ENCODE measurements around the gene WDR76.

Gene WDR76

GRCh38 chr15:43881245-43881644 lies 54.4 kb downstream of the WDR76 start:
- H3K27ac ChIP-seq (ENCODE audit: insufficient read depth in 1 of 2, low read depth in 1 of 2, low read length in 2 of 2, poor library complexity in 1 of 2, severe bottlenecking in 2 of 2), result no peak overlapping the region
- H3K9me3 ChIP-seq (ENCODE audit: control extremely low read depth in 1 of 5, control insufficient read depth in 4 of 5, insufficient read depth in 2 of 5, low read depth in 1 of 5, low read length in 4 of 5), result no peaks in the 10 kb centered on the region
- H3K4me1 ChIP-seq (ENCODE audit: control extremely low read depth in 1 of 4, control insufficient read depth in 4 of 4, insufficient read depth in 4 of 4, low read length in 3 of 4), result no peaks in the 10 kb centered on the region
- 100% methylated on average over 2 of the region's 4 CpGs for WGBS (ENCODE audit: insufficient coverage)
- POLR2A ChIA-PET, result no interaction called here
- CTCF ChIA-PET, result interaction anchor here (1.0 to 1.9 kb wide), 3 partner anchors 9 to 547 kb away, joined by 3 to 5 read pairs (median 3); no protein-coding TSS in a partner anchor
- no peak overlapping the region for H3K4me3 ChIP-seq (ENCODE audit: control insufficient read depth in 1 of 7, extremely low read depth in 1 of 7, insufficient read depth in 4 of 7, low read depth in 2 of 7, low read length in 6 of 7)
- peaks cover 0 to 60% (median 9%) of the 10 kb centered on the region in 4 experiments for H3K36me3 ChIP-seq (ENCODE audit: control insufficient read depth in 4 of 4, insufficient read depth in 4 of 4, low read length in 3 of 4)
- DNase-seq, result no peak
- H3K27me3 ChIP-seq (replicated peaks in 2 of 5; ENCODE audit: control insufficient read depth in 4 of 5, insufficient read depth in 5 of 5, low read length in 4 of 5), result no peaks in the 10 kb centered on the region

- WGBS (ENCODE audit: insufficient coverage), result 92% methylated on average over 4 of the region's 7 CpGs
- Histone ChIP-seq H3K4me3 (ENCODE audit: control insufficient read depth in 1 of 7, extremely low read depth in 1 of 7, insufficient read depth in 4 of 7, low read depth in 2 of 7, low read length in 6 of 7) (no peak overlapping the region), H3K36me3 (ENCODE audit: control insufficient read depth in 4 of 4, insufficient read depth in 4 of 4, low read length in 3 of 4) (peaks cover 0 to 58% (median 10%) of the 10 kb centered on the region in 4 experiments), H3K27ac (ENCODE audit: insufficient read depth in 1 of 2, low read depth in 1 of 2, low read length in 2 of 2, poor library complexity in 1 of 2, severe bottlenecking in 2 of 2) (no peak overlapping the region), H3K9me3 (ENCODE audit: control extremely low read depth in 1 of 5, control insufficient read depth in 4 of 5, insufficient read depth in 2 of 5, low read depth in 1 of 5, low read length in 4 of 5) (no peaks in the 10 kb centered on the region), H3K4me1 (ENCODE audit: control extremely low read depth in 1 of 4, control insufficient read depth in 4 of 4, insufficient read depth in 4 of 4, low read length in 3 of 4) (no peaks in the 10 kb centered on the region), H3K27me3 (replicated peaks in 2 of 5; ENCODE audit: control insufficient read depth in 4 of 5, insufficient read depth in 5 of 5, low read length in 4 of 5) (no peaks in the 10 kb centered on the region)
- CTCF ChIA-PET, result interaction anchor here (1.0 to 1.9 kb wide), 3 partner anchors 9 to 547 kb away, joined by 3 to 5 read pairs (median 3); no protein-coding TSS in a partner anchor
- POLR2A ChIA-PET, result no interaction called here
- DNase-seq, result peak in 2 of 3 donors; percentile 4 to 13
Observed at GRCh38 chr15:43881944-43882343, 55.1 kb downstream of the WDR76 start.

GRCh38 chr15:43883571-43883970 lies 56.8 kb downstream of the WDR76 start:
- H3K27ac ChIP-seq (ENCODE audit: insufficient read depth in 1 of 2, low read depth in 1 of 2, low read length in 2 of 2, poor library complexity in 1 of 2, severe bottlenecking in 2 of 2), result no peak overlapping the region
- peaks cover 0 to 44% (median 9%) of the 10 kb centered on the region in 4 experiments for H3K36me3 ChIP-seq (ENCODE audit: control insufficient read depth in 4 of 4, insufficient read depth in 4 of 4, low read length in 3 of 4)
- H3K4me1 ChIP-seq (ENCODE audit: control extremely low read depth in 1 of 4, control insufficient read depth in 4 of 4, insufficient read depth in 4 of 4, low read length in 3 of 4), result no peaks in the 10 kb centered on the region
- no peak for DNase-seq
- WGBS (ENCODE audit: insufficient coverage), result 100% methylated on average over 3 of the region's 3 CpGs
- CTCF ChIA-PET, result interaction anchor here (1.1 to 1.4 kb wide), 2 partner anchors 15 to 336 kb away, joined by 3 read pairs; no protein-coding TSS in a partner anchor
- no peak overlapping the region for H3K4me3 ChIP-seq (ENCODE audit: control insufficient read depth in 1 of 7, extremely low read depth in 1 of 7, insufficient read depth in 4 of 7, low read depth in 2 of 7, low read length in 6 of 7)
- POLR2A ChIA-PET, result no interaction called here
- no peaks in the 10 kb centered on the region for H3K9me3 ChIP-seq (ENCODE audit: control extremely low read depth in 1 of 5, control insufficient read depth in 4 of 5, insufficient read depth in 2 of 5, low read depth in 1 of 5, low read length in 4 of 5)
- H3K27me3 ChIP-seq (replicated peaks in 2 of 5; ENCODE audit: control insufficient read depth in 4 of 5, insufficient read depth in 5 of 5, low read length in 4 of 5), result no peaks in the 10 kb centered on the region

GRCh38 chr15:43886558-43886957 lies 59.8 kb downstream of the WDR76 start:
- 98% methylated on average over 4 of the region's 4 CpGs for WGBS (ENCODE audit: insufficient coverage)
- Histone ChIP-seq H3K4me3 (ENCODE audit: control insufficient read depth in 1 of 7, extremely low read depth in 1 of 7, insufficient read depth in 4 of 7, low read depth in 2 of 7, low read length in 6 of 7) (no peak overlapping the region), H3K36me3 (ENCODE audit: control insufficient read depth in 4 of 4, insufficient read depth in 4 of 4, low read length in 3 of 4) (peaks cover 0 to 17% (median 3%) of the 10 kb centered on the region in 4 experiments), H3K27ac (ENCODE audit: insufficient read depth in 1 of 2, low read depth in 1 of 2, low read length in 2 of 2, poor library complexity in 1 of 2, severe bottlenecking in 2 of 2) (no peak overlapping the region), H3K4me1 (ENCODE audit: control extremely low read depth in 1 of 4, control insufficient read depth in 4 of 4, insufficient read depth in 4 of 4, low read length in 3 of 4) (no peaks in the 10 kb centered on the region), H3K9me3 (ENCODE audit: control extremely low read depth in 1 of 5, control insufficient read depth in 4 of 5, insufficient read depth in 2 of 5, low read depth in 1 of 5, low read length in 4 of 5) (no peaks in the 10 kb centered on the region), H3K27me3 (replicated peaks in 2 of 5; ENCODE audit: control insufficient read depth in 4 of 5, insufficient read depth in 5 of 5, low read length in 4 of 5) (no peaks in the 10 kb centered on the region)
- ChIA-PET CTCF (no interaction called here), POLR2A (no interaction called here)
- DNase-seq, result no peak

- no peaks in the 10 kb centered on the region for H3K27me3 ChIP-seq (replicated peaks in 2 of 5; ENCODE audit: control insufficient read depth in 4 of 5, insufficient read depth in 5 of 5, low read length in 4 of 5)
- H3K9me3 ChIP-seq (ENCODE audit: control extremely low read depth in 1 of 5, control insufficient read depth in 4 of 5, insufficient read depth in 2 of 5, low read depth in 1 of 5, low read length in 4 of 5), result no peaks in the 10 kb centered on the region
- no peak overlapping the region for H3K4me3 ChIP-seq (ENCODE audit: control insufficient read depth in 1 of 7, extremely low read depth in 1 of 7, insufficient read depth in 4 of 7, low read depth in 2 of 7, low read length in 6 of 7)
- no peaks in the 10 kb centered on the region for H3K4me1 ChIP-seq (ENCODE audit: control extremely low read depth in 1 of 4, control insufficient read depth in 4 of 4, insufficient read depth in 4 of 4, low read length in 3 of 4)
- H3K36me3 ChIP-seq (ENCODE audit: control insufficient read depth in 4 of 4, insufficient read depth in 4 of 4, low read length in 3 of 4), result peaks cover 0 to 11% (median 2%) of the 10 kb centered on the region in 4 experiments
- DNase-seq, result no peak
- ChIA-PET POLR2A (no interaction called here), CTCF (interaction anchor here (1.2 to 1.5 kb wide), 2 partner anchors 9 to 11 kb away, joined by 3 to 4 read pairs; no protein-coding TSS in a partner anchor)
- H3K27ac ChIP-seq (ENCODE audit: insufficient read depth in 1 of 2, low read depth in 1 of 2, low read length in 2 of 2, poor library complexity in 1 of 2, severe bottlenecking in 2 of 2), result no peak overlapping the region
- 100% methylated on average over 3 of the region's 5 CpGs for WGBS (ENCODE audit: insufficient coverage)
Observed at GRCh38 chr15:43887901-43888300, 61.1 kb downstream of the WDR76 start.

GRCh38 chr15:43889042-43889441 lies 62.2 kb downstream of the WDR76 start:
- DNase-seq, result no peak
- CTCF ChIA-PET, result interaction anchor here (1.2 to 1.7 kb wide), 3 partner anchors 10 to 15 kb away, joined by 3 to 4 read pairs (median 3); no protein-coding TSS in a partner anchor
- Histone ChIP-seq H3K9me3 (ENCODE audit: control extremely low read depth in 1 of 5, control insufficient read depth in 4 of 5, insufficient read depth in 2 of 5, low read depth in 1 of 5, low read length in 4 of 5) (no peaks in the 10 kb centered on the region), H3K4me1 (ENCODE audit: control extremely low read depth in 1 of 4, control insufficient read depth in 4 of 4, insufficient read depth in 4 of 4, low read length in 3 of 4) (no peaks in the 10 kb centered on the region), H3K27me3 (replicated peaks in 2 of 5; ENCODE audit: control insufficient read depth in 4 of 5, insufficient read depth in 5 of 5, low read length in 4 of 5) (no peaks in the 10 kb centered on the region), H3K4me3 (ENCODE audit: control insufficient read depth in 1 of 7, extremely low read depth in 1 of 7, insufficient read depth in 4 of 7, low read depth in 2 of 7, low read length in 6 of 7) (no peak overlapping the region), H3K36me3 (ENCODE audit: control insufficient read depth in 4 of 4, insufficient read depth in 4 of 4, low read length in 3 of 4) (peaks cover 0 to 5% (median 2%) of the 10 kb centered on the region in 4 experiments), H3K27ac (ENCODE audit: insufficient read depth in 1 of 2, low read depth in 1 of 2, low read length in 2 of 2, poor library complexity in 1 of 2, severe bottlenecking in 2 of 2) (no peak overlapping the region)
- POLR2A ChIA-PET, result no interaction called here
- WGBS (ENCODE audit: insufficient coverage), result 100% methylated on average over 3 of the region's 3 CpGs

- no peak for DNase-seq
- H3K4me3 ChIP-seq (ENCODE audit: control insufficient read depth in 1 of 7, extremely low read depth in 1 of 7, insufficient read depth in 4 of 7, low read depth in 2 of 7, low read length in 6 of 7), result no peak overlapping the region
- CTCF ChIA-PET, result no interaction called here
- no peak overlapping the region for H3K27ac ChIP-seq (ENCODE audit: insufficient read depth in 1 of 2, low read depth in 1 of 2, low read length in 2 of 2, poor library complexity in 1 of 2, severe bottlenecking in 2 of 2)
- WGBS (ENCODE audit: insufficient coverage), result 67% methylated on average over 1 of the region's 1 CpG
- H3K27me3 ChIP-seq (replicated peaks in 2 of 5; ENCODE audit: control insufficient read depth in 4 of 5, insufficient read depth in 5 of 5, low read length in 4 of 5), result no peaks in the 10 kb centered on the region
- no peaks in the 10 kb centered on the region for H3K36me3 ChIP-seq (ENCODE audit: control insufficient read depth in 4 of 4, insufficient read depth in 4 of 4, low read length in 3 of 4)
- POLR2A ChIA-PET, result no interaction called here
- no peaks in the 10 kb centered on the region for H3K9me3 ChIP-seq (ENCODE audit: control extremely low read depth in 1 of 5, control insufficient read depth in 4 of 5, insufficient read depth in 2 of 5, low read depth in 1 of 5, low read length in 4 of 5)
- no peaks in the 10 kb centered on the region for H3K4me1 ChIP-seq (ENCODE audit: control extremely low read depth in 1 of 4, control insufficient read depth in 4 of 4, insufficient read depth in 4 of 4, low read length in 3 of 4)
Observed at GRCh38 chr15:43893956-43894355, 67.2 kb downstream of the WDR76 start.

Measured in common myeloid progenitor, CD34-positive (primary cell).